Adrenal gland (tissue), 5 donors: ENCODE measurements around the gene RAB3B.

ENCODE experiments used
- POLR2A ChIP-seq, 2 donors: fragments of 450-650 bp; IDR thresholded peaks; one replicate each; pipeline ENCODE4 v1.6.1; 2017; ENCODE audit warnings: antibody characterized with exemption in 2 of 2, mild to moderate bottlenecking in 2 of 2, moderate library complexity in 1 of 2
- TF ChIP-seq, protein P1 (sequence below), 6 experiments: fragments of 450-650 bp in 4 of 6; fragments of 200-600 bp in 2 of 6; sonication (generic) in 1 of 6; IDR thresholded peaks; 1 replicate in 5 of 6; 2 replicates in 1 of 6; pipeline versions ENCODE4 v1.5.1 to v1.8.0; 2016 to 2021; ENCODE audit warnings: antibody characterized with exemption in 6 of 6, mild to moderate bottlenecking in 2 of 6, moderate library complexity in 1 of 6
- donor health status: DM: no; HTN: no; CAD: no.

DNA sequence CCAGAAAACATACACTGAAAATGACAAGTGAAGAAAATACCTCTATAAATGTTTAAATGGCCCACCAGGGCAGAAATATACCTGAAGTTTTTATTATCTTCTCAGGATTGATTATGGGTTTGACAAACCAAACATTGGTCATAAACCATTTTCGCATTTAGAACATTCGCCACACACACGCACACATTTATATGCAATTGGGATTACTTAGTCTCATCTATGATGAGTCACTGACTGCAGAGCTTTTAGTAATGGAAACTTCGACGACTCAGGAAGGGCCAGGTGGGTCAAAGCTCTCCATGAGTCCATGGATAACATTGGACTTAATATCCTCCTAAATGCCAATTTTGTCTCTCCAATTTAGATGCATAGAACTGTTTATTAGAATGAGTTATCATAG is 128.8 kb downstream of the RAB3B start:
- no peak for TF ChIP-seq POLR2A (IDR thresholded peaks at IDR 0.05)
- TF ChIP-seq, protein P1, sequence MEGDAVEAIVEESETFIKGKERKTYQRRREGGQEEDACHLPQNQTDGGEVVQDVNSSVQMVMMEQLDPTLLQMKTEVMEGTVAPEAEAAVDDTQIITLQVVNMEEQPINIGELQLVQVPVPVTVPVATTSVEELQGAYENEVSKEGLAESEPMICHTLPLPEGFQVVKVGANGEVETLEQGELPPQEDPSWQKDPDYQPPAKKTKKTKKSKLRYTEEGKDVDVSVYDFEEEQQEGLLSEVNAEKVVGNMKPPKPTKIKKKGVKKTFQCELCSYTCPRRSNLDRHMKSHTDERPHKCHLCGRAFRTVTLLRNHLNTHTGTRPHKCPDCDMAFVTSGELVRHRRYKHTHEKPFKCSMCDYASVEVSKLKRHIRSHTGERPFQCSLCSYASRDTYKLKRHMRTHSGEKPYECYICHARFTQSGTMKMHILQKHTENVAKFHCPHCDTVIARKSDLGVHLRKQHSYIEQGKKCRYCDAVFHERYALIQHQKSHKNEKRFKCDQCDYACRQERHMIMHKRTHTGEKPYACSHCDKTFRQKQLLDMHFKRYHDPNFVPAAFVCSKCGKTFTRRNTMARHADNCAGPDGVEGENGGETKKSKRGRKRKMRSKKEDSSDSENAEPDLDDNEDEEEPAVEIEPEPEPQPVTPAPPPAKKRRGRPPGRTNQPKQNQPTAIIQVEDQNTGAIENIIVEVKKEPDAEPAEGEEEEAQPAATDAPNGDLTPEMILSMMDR (IDR thresholded peaks at IDR 0.05) = no peak
